GM19025 (cell line): ENCODE data around the gene TMEM132A.
"Not testable (repeated sequence)": the region's sequence is repeated elsewhere in the genome, so short reads cannot be mapped to it uniquely, and the experiment has no call there.

Experiments used
- ATAC-seq: cut with Tn5 transposase; IDR thresholded peaks from one replicate; pipeline ENCODE4 v1.9.1; 2021; ENCODE audit warnings: mild to moderate bottlenecking, low read depth, moderate library complexity; ENCODE audit not compliant: unreplicated experiment

TMEM132A gene

DNA sequence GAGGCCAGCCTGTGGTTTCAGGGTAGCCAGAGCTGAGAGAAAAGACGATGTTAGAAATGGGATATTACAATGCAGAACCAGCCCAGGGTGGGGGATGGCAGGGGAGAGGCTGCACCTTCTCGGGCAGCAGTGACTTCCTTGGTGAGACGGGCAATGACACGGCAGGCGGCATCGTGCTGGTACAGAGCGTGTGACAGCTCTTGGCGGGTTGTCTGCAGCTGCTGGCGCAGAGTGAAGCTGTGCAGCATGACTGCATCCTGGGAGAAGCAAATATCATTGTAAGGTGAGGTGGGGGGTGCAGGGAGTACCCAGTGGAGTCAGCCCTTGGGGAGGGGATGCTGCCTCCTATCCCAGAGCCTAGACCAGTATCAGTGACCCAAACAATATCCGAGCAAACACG is 21.6 kb upstream of the TMEM132A start:
- ATAC-seq, result no peak

DNA sequence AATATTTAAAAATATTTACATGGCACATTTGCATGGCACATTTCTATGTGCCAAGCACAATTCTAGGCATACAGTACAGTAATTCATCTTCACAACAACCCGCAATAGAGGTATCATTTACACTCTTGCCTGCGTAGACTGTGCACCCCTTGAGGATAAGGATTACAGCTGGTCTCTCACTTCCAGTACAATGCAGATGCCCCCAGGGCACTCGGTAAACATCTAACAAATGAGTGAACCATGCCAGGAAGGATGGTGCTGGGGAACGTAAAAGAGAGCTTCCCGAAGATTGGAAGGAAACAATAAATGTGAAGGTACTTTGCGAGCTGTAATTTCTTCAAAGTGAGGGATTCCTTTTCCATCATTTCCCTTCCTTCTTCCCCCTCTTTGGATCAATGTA is 19.2 kb upstream of the TMEM132A start:
- ATAC-seq, result no peak

DNA sequence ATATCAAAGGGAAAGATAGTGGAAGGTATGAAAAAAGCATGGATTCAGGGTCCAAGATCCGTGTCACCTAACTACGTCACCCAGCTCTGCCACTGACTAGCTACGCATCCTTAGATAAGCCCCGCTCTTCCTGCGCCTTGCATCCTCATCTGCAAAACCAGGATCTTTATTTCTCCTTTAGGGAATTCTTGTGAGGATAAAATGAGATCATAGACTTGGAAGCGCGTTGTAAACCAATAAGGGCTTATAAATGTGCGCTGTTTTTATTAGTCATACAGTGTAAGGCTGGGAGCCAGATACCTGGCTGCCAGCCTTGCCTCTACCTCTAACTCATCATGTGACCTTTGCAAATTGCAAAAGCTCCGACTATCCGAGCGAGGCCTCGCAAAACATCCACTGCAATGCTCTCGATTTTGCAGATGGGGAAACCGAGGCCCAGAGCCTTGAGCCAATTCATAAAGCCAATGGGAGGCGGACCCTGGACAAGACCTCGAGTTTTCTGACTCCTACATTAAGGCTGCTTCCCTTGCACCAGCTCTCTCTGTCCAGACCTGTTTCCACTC is 18.6 kb upstream of the TMEM132A start:
- ATAC-seq, result no peak

DNA sequence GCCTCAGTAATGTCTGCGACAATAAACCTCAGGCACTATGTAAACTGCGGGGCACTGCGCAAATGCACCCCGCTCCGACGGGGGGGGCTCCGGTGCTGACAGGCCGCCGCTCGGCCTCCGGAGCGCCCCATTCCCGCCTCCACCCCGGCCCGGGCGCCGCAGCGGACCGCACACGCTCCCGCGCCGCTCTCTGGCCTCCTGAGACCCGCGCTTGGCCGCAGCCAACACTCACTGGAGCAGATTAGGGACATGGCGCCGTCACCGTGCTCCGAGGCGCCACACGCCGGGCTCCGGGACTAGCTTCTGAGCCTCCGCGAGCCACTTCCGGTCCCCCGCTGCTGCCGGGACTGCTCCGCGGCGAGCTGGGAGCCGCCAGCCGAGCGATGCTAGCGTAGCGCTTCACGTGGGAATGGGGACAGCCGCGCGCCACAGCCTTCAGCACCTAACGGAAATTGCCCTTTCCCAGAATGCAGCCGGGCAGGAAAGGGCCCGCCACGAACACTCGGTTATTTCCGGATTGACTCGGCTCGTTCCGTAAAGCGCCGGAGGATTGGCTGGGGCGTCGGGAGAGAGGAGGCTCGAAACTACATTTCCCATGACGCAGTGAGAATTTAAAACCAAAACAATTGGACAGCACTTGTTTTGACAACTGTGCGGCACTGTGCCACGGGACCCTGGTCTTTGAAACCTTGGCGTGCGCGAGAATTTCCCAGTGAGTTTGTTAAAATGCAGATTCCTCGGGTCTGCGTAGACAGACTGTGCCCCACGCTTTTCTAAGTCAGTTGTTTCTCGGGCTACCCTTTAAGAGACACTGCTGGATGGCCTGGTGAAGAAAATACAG is 17.9 kb upstream of the TMEM132A start, which contains the start of gene PRPF19:
PRPF19 (minus strand) TSS at position 454 of the 841 bp plus-strand sequence; CDS start at position 251, 203 bp downstream.
- peak; percentile 69 for ATAC-seq

DNA sequence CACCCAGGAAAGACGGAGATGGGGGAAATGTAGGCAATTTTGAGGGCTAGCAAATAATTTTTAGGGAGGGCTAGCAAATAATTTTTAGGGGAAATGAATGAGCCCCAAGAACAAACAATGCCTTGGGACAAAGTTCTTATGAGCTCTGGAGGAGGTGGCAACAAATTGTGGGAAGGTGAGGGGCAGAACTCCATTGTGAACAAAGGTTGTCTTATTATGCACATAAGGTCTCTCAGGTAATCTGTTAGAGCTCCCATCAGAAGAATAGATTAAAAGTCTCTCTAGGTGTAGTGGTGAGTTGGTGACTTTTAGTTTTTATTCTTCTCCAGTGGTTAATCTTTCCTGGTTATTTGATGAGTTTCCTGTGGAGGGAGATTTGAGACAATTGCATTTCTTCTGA is 15.5 kb upstream of the TMEM132A start:
- ATAC-seq, result no peak

DNA sequence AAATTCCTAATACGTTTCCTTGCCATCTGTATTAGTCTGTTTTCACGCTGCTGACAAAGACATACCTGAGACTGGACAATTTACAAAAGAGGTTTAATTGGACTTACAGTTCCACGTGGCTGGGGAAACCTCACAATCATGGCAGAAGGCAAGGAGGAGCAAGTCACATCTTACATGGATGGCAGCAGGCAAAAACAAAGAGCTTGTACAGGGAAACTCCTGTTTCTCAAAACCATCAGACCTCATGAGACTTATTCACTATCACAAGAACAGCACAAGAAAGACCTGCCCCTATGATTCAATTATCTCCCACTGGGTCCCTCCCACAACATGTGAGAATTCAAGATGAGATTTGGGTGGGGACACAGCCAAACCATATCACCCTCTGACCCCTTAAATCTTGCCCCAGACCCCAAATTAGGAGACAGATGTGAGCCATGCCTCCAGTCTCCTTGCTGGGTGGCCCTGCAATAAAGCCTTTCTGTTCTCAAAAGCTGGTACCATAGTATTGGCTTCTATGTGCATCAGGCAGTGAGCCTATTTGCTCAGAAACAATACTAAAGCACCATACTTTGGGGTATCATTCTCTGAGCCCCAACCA is 14.5 kb upstream of the TMEM132A start:
- not testable (repeated sequence) for ATAC-seq

DNA sequence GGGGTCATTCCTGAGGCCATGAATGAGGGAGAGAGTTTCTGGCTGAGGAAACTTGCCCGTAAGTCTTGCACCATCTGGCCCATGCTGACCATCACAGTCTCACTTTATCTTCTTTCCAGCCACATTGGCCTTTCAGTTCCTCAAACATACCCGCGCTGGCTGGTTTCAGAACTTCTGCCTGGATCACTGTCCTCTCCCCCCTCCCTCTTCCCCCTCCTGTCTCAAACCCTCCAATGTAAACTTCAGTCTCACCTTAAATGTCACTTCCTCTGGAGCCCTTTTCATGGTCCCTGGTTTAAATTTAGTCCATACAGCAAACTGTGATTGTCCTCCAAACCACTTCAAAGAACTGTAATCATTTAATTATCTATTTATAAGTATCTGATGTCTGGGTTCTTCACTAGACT is 14.0 kb upstream of the TMEM132A start:
- ATAC-seq, result peak; percentile 32

DNA sequence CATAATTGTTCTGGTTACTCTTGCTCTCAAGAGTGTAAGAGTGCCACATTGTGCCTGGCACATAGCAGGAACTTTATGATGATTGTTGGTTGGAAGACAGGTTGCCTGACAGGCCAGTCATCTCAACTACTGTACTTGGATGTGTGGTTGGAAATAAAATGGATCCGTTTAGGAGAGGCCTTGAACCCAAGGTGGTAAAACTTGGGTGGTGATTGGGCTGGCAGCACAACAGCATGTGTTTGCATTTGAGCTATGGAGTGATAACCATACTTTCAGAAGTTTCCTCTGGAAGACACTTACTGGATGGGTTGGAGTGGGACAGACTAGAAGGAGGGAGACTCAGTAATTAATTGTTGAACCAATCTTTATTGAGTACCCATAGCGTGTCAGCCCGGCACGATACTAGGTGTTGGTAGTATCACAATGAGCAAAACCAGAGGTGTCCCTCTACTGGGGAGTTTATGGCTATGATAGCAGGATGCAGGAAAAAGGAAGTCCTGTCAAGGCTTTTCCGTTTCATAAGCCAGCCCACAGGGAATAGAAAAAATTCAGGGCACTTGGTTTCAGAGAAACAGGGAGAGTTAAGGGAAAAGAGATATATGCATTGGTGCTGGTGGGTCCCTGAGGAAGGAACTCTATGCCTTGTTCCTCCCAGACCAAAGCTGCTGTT is 13.4 kb upstream of the TMEM132A start:
- no peak for ATAC-seq

DNA sequence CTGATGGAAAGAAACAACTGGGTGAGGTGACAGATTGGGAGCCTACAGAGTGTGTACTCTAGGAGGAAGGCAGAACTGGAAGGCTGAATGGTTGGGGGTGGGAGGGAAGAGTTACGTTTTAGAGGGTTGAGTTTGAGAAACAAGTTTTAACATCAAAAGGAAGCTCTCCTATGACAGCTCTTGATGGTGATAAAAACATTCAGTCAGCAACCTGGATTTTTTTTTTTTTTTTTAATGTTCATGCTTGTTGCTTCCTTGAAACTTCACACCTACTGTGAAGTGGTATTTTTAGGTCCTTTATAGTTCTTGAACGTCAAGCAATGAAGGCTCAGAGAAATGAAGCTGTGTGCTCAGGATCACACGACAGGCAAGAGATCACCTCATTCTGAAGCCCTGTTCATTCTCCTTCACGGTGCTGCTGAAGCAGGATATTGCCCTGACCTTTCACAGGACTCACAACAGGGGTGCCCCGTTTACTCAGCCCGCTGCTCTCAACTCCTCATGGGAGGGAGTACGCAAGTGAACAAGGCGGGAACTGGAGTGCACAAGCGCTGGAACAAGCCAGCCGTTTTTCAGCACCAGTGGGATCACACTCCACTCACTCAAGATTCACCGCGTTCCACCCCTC is 11.9 kb upstream of the TMEM132A start:
- no peak for ATAC-seq

DNA sequence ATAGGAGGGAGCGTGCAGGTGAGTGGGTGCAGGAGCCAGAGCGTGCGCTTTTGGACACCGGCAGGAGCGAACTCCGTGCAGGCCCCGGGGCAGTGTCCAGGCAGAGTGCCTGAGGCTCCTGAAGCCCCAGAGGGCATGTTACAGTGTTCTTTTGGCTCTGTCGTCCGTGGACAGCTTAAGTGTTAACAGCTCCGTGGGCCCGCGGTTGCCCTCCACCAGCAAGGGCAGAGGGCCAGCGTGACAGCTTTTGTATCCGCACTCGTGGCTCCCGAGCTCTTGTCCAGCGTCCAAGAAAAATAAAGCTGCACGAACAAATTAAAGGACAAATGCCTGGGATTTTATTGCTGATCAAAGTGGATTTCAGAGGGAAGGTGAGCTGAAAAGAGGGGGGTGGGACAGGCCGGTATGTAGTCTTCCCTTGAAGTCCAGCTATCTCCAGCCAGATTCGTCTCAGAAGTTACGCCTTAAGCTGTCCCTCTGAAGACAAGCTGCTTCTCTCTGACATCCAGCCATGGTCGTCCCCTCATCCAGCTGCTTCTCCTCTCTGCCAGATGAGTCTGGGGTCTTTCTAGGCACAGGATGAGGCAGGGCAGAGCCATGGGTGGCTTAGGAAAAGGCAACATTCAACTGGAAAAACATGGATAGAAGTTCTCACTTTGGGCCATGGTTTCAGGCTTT is 11.3 kb upstream of the TMEM132A start:
- no peak for ATAC-seq

DNA sequence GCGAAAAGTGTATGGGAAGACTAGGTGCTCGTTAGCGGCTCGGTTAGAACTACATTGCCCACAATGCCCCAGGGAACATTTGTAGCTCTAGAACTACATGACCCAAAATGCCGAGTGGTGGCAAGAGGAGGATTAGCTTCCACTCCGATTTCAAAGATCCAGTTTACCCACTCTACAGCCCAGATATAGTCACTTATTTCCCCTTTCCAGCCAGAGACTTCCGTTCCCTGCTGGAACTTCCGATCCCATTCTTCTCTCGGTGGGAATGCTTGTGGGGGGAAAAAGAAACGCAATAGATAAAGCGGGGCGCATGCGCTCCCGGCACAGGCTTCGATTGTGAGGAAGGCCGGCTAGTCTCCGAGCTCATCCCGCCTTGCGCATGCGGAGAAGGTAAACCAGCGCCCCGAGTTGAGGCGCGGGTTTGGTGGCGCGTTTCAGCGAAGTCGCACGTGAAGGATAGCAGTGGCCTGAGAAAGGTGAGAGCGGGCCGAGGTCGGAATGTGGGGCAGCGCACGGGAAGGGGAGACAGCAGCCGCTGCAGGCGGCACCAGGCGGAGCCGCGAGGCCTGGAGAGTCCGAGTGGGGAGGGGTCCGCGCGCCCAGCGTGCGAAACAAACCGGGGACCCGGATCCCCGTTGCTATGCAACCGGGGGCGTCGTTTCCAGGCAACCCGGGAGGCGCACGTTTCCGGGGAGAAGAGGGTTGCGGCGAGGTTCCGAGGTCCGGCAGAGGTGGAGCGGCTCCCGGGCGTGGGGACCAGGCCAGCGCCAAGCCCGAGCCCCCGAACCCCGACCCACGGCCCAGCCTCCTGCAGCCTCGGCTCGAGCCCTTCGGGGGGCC is 10.2 kb upstream of the TMEM132A start, which contains the start of gene TMEM109:
TMEM109 (plus strand) TSS at position 366 of the 840 bp plus-strand sequence. CDS start 5,536 bp downstream, outside the sequence.
- peak; percentile 40 for ATAC-seq

DNA sequence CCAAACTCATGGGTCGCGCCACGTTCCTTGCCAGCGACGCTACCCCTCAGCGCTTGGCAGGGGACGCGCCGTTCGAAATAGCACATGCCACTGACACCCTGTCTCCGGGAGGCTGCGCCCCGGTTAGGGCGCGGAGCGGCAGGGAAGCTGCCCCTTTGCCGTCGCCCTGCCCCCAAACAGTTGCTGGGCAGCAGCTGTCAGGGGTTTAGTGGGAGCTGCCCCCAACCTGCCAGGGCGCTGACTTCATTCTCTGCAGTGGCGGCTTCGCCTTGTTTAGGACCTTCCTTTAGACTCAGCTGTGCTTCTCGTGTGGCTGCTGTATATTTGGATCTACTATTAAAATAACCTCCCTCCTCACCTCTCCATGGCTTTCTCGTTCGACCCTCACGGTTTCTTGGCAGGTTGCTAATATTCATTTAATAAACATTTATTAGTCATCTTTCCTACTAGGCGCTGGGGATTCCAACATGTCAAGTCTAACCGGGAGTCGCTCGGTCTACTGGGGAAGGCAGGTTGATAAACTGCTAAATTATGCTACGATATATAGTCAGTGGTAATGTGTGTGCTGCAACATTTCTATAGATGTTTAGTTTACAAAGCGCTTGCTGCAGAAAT is 9.5 kb upstream of the TMEM132A start:
- no peak for ATAC-seq

DNA sequence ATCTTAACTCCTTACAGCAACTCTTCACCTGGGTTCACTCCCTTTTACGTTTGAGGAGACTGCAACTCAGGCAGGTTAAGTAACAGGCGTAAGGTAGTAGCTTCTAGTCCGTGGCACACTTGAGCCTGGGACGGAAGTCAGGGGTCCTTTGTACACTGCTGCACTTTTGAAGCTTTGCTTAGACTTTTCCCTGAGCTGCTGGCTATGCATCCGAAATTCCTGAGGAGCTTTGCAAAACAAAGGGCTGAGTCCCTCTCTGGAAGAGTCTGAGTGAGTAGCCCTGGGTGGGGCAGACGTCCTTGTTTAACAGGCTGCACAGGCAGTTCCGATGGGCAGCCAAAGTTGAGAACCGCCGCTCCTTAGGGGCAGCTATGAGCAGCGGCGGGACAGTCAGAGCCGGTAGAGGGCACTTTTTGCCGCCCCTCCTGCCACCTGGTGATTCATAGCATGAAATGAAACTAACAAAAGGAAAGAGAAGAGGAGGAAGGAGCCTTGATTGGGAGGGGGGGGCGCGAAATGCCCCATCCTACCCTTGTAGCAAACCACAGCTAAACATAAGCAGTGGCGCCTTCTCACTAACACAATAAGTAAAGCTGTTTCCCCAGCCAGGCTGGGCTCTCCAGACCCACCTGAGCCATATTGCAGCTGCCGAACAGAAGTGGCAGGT is 8.9 kb upstream of the TMEM132A start:
- ATAC-seq, result peak; percentile 46

DNA sequence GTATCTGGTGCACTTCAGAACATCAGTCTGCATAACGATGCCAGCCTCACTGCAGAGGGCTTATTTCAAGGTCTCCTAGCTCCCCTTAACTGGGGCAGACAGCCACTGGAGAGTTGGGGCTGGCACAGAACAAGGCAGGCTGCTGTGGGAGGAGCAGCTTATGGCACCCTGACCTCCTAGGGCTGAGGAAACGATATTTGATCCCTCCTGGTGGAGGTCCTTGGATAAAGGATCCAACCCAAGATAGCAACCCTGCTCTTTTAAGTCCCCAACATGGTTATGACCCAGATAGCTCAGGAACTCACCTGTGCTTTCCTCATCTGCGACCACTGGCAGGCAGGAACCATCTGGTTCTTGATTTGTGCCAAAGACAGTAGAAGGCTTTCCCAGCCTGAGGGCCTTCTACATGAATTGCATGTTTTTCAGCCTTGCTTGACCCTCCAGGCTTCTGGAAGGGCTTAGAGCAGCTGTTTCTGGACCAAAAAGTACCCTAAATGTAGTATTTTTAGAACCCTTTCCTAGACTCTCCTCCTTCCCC is 7.5 kb upstream of the TMEM132A start:
- ATAC-seq, result no peak

DNA sequence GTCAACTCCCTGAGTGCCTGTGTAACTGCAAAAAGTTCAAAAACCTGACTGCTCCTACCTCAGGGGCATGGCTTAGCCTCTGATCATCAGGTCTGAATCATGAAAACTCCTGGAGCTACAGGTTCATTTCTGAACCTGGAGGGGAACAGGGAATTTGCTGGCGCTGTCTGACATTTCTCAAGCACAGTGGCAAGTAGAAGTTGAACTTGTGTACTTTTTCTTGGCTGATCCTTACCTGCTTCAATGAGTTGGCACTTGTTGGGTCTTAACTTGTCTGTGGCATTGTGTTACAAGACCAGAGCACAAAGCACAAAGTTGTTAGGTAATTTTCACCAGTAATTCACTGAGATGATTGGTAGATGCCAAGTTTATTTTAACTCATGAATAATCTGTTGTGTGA is 7.0 kb upstream of the TMEM132A start:
- ATAC-seq, result no peak

DNA sequence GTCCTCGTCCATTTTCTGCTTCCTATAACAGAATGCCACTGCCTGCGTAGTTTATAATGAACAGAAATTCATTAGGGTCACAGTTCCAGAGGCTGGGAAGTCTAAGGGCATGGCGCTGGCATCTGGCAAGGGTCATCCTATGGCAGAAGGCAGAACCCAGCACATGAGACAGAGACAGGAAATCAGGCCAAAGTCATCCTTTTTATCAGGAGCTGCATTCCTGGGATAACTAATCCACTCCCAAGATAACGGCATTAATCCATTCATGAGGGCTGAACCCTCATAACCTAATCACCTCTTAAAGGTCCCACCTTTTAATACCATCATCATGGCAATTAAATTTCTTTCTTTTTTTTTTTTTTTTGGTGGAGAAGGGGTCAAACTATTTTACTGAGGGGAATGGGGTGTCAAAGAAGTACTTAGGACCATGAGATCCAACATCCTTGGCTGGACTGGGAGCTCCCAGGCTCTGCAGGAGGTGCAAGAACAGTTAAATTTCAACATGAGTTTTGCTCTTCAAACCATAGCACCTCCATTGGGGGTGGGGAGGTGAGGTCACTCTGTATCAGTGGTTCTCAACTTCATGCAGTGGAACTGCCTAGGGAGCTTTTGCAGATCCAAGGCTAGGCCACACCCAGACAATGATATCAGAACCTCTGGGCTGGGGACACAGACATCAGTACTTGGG is 5.9 kb upstream of the TMEM132A start:
- no peak for ATAC-seq

DNA sequence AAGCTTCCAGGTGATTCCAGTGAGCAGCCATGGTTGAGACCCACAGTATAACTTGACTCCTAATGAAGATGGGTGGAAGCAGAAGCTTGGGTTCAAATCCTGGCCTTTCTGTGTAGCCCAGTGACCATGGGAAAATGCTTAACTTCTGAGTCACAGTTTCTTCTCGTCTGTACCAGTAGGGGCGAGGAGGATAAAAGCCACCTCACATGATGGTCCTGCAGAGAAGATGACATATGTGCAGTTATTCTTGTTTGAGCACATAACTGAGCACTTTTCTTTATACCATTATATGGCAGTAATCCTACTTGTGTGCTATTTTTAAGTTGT is 5.4 kb upstream of the TMEM132A start:
- ATAC-seq, result no peak
